Muscle layer of colon (tissue), 2 donors: ENCODE data around the gene DOCK1.

ENCODE experiments used
- H3K27ac ChIP-seq: one replicate; pipeline ENCODE4 v1.7.0; 2013; ENCODE audit warnings: low read depth, mild to moderate bottlenecking, low read length, moderate library complexity
- H3K27me3 ChIP-seq, 2 donors: one replicate each; pipeline ENCODE4 v1.7.0; 2013; ENCODE audit warnings: low read length in 2 of 2, mild to moderate bottlenecking in 2 of 2; ENCODE audit not compliant: insufficient read depth in 2 of 2, control insufficient read depth in 1 of 2
- H3K36me3 ChIP-seq: one replicate; pipeline ENCODE4 v1.7.0; 2013; ENCODE audit warnings: mild to moderate bottlenecking, low read length; ENCODE audit not compliant: insufficient read depth
- H3K4me1 ChIP-seq: one replicate; pipeline ENCODE4 v1.7.0; 2013; ENCODE audit warnings: mild to moderate bottlenecking, low read length; ENCODE audit not compliant: insufficient read depth
- H3K4me3 ChIP-seq, 2 donors: one replicate each; pipeline ENCODE4 v1.7.0; 2013; ENCODE audit warnings: low read length in 2 of 2, low read depth in 1 of 2, mild to moderate bottlenecking in 1 of 2, moderate library complexity in 1 of 2
- H3K9ac ChIP-seq: one replicate; pipeline ENCODE4 v1.7.0; 2013; ENCODE audit warnings: low read length
- H3K9me3 ChIP-seq: one replicate; pipeline ENCODE4 v1.7.0; 2013; ENCODE audit warnings: mild to moderate bottlenecking, low read length
- donor health status: abdominal sarcoma.
- donor health status: Adenocarcinoma of cecum.

DOCK1 gene

GRCh38 chr10:127133672-127134500, 228.7 kb downstream of the DOCK1 start:
- Histone ChIP-seq H3K9ac (no peak overlapping the region), H3K27me3 (no peaks in the 10 kb centered on the region)

GRCh38 chr10:127135844-127136577, 230.8 kb downstream of the DOCK1 start:
- Histone ChIP-seq H3K9ac (no peak overlapping the region), H3K27me3 (no peaks in the 10 kb centered on the region), H3K9me3 (no peaks in the 10 kb centered on the region), H3K4me3 (no peak overlapping the region), H3K27ac (no peak overlapping the region), H3K36me3 (peaks cover 8% of the 10 kb centered on the region), H3K4me1 (no peaks in the 10 kb centered on the region)

More at GRCh38 chr10:127133672-127134500, 228.7 kb downstream of the DOCK1 start:
- H3K27ac ChIP-seq: no peak overlapping the region
- peaks cover 23% of the 10 kb centered on the region for H3K36me3 ChIP-seq
- H3K4me3 ChIP-seq: no peak overlapping the region
- H3K4me1 ChIP-seq: no peaks in the 10 kb centered on the region
- no peaks in the 10 kb centered on the region for H3K9me3 ChIP-seq

- Histone ChIP-seq H3K4me1 (no peaks in the 10 kb centered on the region), H3K4me3 (no peak overlapping the region), H3K9ac (no peak overlapping the region), H3K27ac (no peak overlapping the region), H3K9me3 (no peaks in the 10 kb centered on the region), H3K27me3 (no peaks in the 10 kb centered on the region), H3K36me3 (peaks cover 8% of the 10 kb centered on the region)
Observed at GRCh38 chr10:127137391-127137790, 232.2 kb downstream of the DOCK1 start.

GRCh38 chr10:127142136-127142535, 236.9 kb downstream of the DOCK1 start:
- H3K27ac ChIP-seq: no peak overlapping the region
- H3K27me3 ChIP-seq: no peaks in the 10 kb centered on the region
- H3K4me1 ChIP-seq: no peaks in the 10 kb centered on the region
- H3K36me3 ChIP-seq: peaks cover 4% of the 10 kb centered on the region
- H3K4me3 ChIP-seq: no peak overlapping the region
- no peak overlapping the region for H3K9ac ChIP-seq
- no peaks in the 10 kb centered on the region for H3K9me3 ChIP-seq

- peaks cover 4% of the 10 kb centered on the region for H3K36me3 ChIP-seq
- no peak overlapping the region for H3K27ac ChIP-seq
- no peaks in the 10 kb centered on the region for H3K4me1 ChIP-seq
- no peaks in the 10 kb centered on the region for H3K9me3 ChIP-seq
- no peaks in the 10 kb centered on the region for H3K27me3 ChIP-seq
- no peak overlapping the region for H3K4me3 ChIP-seq
- H3K9ac ChIP-seq: no peak overlapping the region
Observed at GRCh38 chr10:127142856-127143255, 237.6 kb downstream of the DOCK1 start.

- Histone ChIP-seq H3K4me1 (no peaks in the 10 kb centered on the region), H3K4me3 (no peak overlapping the region), H3K27ac (no peak overlapping the region), H3K9ac (no peak overlapping the region), H3K36me3 (no peaks in the 10 kb centered on the region), H3K9me3 (no peaks in the 10 kb centered on the region), H3K27me3 (no peaks in the 10 kb centered on the region)
Observed at GRCh38 chr10:127145173-127145572, 239.9 kb downstream of the DOCK1 start.

- no peak overlapping the region for H3K9ac ChIP-seq
- no peak overlapping the region for H3K27ac ChIP-seq
- H3K4me1 ChIP-seq: no peaks in the 10 kb centered on the region
- H3K36me3 ChIP-seq: no peaks in the 10 kb centered on the region
- no peak overlapping the region for H3K4me3 ChIP-seq
- H3K27me3 ChIP-seq: no peaks in the 10 kb centered on the region
- no peaks in the 10 kb centered on the region for H3K9me3 ChIP-seq
Observed at GRCh38 chr10:127146661-127147060, 241.4 kb downstream of the DOCK1 start.

GRCh38 chr10:127148066-127148932, 243.1 kb downstream of the DOCK1 start:
- H3K27me3 ChIP-seq: no peaks in the 10 kb centered on the region
- H3K9ac ChIP-seq: no peak overlapping the region
- H3K36me3 ChIP-seq: no peaks in the 10 kb centered on the region
- H3K9me3 ChIP-seq: no peaks in the 10 kb centered on the region
- H3K4me3 ChIP-seq: no peak overlapping the region
- no peaks in the 10 kb centered on the region for H3K4me1 ChIP-seq
- no peak overlapping the region for H3K27ac ChIP-seq

GRCh38 chr10:127148933-127149220, 243.6 kb downstream of the DOCK1 start:
- no peaks in the 10 kb centered on the region for H3K4me1 ChIP-seq
- no peak overlapping the region for H3K4me3 ChIP-seq
- no peaks in the 10 kb centered on the region for H3K9me3 ChIP-seq
- no peak overlapping the region for H3K27ac ChIP-seq
- H3K9ac ChIP-seq: no peak overlapping the region
- no peaks in the 10 kb centered on the region for H3K27me3 ChIP-seq
- H3K36me3 ChIP-seq: no peaks in the 10 kb centered on the region

- no peak overlapping the region for H3K9ac ChIP-seq
- H3K36me3 ChIP-seq: no peaks in the 10 kb centered on the region
- H3K4me3 ChIP-seq: no peak overlapping the region
- no peak overlapping the region for H3K27ac ChIP-seq
- H3K27me3 ChIP-seq: no peaks in the 10 kb centered on the region
- H3K4me1 ChIP-seq: no peaks in the 10 kb centered on the region
- no peaks in the 10 kb centered on the region for H3K9me3 ChIP-seq
Observed at GRCh38 chr10:127149501-127150081, 244.4 kb downstream of the DOCK1 start.

- H3K9me3 ChIP-seq: no peaks in the 10 kb centered on the region
- H3K27me3 ChIP-seq: no peaks in the 10 kb centered on the region
- H3K4me3 ChIP-seq: no peak overlapping the region
- H3K27ac ChIP-seq: no peak overlapping the region
- H3K4me1 ChIP-seq: no peaks in the 10 kb centered on the region
- H3K36me3 ChIP-seq: no peaks in the 10 kb centered on the region
- no peak overlapping the region for H3K9ac ChIP-seq
Observed at GRCh38 chr10:127150136-127150535, 244.9 kb downstream of the DOCK1 start.
